ENCODE data around the gene RRAGD.

DNA sequence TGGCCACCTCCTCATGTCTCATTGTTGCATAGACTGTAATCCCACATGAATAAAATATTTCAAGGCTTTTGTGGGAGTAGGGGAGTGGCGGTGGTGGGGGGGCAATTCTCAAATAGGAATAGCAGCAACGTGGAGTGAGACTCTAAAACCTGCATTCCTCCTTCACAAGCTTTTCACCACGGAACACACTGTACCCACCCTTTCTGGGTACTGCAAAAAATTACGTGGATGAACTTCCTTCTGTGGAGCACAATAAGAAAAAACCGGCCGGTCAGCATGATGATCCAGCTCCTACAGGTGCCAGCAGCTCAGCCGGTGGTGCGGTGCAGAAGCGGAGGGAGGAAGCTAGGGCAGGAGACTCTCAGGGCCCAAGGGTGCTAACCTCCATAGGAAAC lies 930 bp upstream of the RRAGD start:
- TF ChIP-seq, protein P1, sequence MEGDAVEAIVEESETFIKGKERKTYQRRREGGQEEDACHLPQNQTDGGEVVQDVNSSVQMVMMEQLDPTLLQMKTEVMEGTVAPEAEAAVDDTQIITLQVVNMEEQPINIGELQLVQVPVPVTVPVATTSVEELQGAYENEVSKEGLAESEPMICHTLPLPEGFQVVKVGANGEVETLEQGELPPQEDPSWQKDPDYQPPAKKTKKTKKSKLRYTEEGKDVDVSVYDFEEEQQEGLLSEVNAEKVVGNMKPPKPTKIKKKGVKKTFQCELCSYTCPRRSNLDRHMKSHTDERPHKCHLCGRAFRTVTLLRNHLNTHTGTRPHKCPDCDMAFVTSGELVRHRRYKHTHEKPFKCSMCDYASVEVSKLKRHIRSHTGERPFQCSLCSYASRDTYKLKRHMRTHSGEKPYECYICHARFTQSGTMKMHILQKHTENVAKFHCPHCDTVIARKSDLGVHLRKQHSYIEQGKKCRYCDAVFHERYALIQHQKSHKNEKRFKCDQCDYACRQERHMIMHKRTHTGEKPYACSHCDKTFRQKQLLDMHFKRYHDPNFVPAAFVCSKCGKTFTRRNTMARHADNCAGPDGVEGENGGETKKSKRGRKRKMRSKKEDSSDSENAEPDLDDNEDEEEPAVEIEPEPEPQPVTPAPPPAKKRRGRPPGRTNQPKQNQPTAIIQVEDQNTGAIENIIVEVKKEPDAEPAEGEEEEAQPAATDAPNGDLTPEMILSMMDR (IDR thresholded peaks at IDR 0.05), result no peak
- no peak for TF ChIP-seq POLR2A (IDR thresholded peaks at IDR 0.05)

All from heart left ventricle (tissue), 13 donors.